Right atrium auricular region (tissue), 2 donors: Measurements from ENCODE around the gene ITGB4. TPM values are rescaled to one million over a fixed set of nuclear protein-coding genes. Genes with fewer than 3 reads are reported as not detected.

Experiments
- DNase-seq: peaks from one replicate; pipeline ENCODE4 v3.0.0-alpha.2; 2019; ENCODE audit warnings: low spot score
- H3K27ac ChIP-seq, 2 donors: fragments of 200-600 bp; sonication (generic); 1 replicate in 1 of 2; 2 replicates in 1 of 2; pipeline ENCODE4 v1.5.1; 2016 to 2019
- H3K27me3 ChIP-seq, 2 donors: fragments of 200-600 bp; sonication (generic); one replicate each; pipeline versions ENCODE4 v1.5.1 to v1.6.0; 2017 to 2019
- H3K36me3 ChIP-seq: fragments of 200-600 bp; sonication (generic); one replicate; pipeline ENCODE4 v1.5.1; 2016
- H3K4me1 ChIP-seq, 2 donors: fragments of 200-600 bp; sonication (generic); one replicate each; pipeline versions ENCODE4 v1.5.1 to v1.6.0; 2017 to 2019
- H3K4me3 ChIP-seq, 2 donors: fragments of 200-600 bp; sonication (generic); 1 replicate in 1 of 2; 2 replicates in 1 of 2; pipeline ENCODE4 v1.5.1; 2017 to 2019; ENCODE audit warnings: mild to moderate bottlenecking in 1 of 2, moderate library complexity in 1 of 2
- H3K9me3 ChIP-seq, 2 donors: fragments of 200-600 bp; sonication (generic); one replicate each; pipeline ENCODE4 v1.5.1; 2019
- total RNA-seq, 2 donors: library from RNA; depleted of rRNA; stranded (reverse); fragments of >200 nt; gene quantifications; one replicate each; pipeline ENCODE4 v1.1.0, GENCODE V29; 2016
- TF ChIP-seq, protein P1 (sequence below), 2 donors: fragments of 200-600 bp; sonication (generic); IDR thresholded peaks; one replicate each; pipeline ENCODE4 v1.5.1; 2019; ENCODE audit warnings: antibody characterized with exemption in 2 of 2

The ITGB4 gene
- total RNA-seq, 2 donors from 2014 or later = 11.1 to 37.5 TPM

DNA sequence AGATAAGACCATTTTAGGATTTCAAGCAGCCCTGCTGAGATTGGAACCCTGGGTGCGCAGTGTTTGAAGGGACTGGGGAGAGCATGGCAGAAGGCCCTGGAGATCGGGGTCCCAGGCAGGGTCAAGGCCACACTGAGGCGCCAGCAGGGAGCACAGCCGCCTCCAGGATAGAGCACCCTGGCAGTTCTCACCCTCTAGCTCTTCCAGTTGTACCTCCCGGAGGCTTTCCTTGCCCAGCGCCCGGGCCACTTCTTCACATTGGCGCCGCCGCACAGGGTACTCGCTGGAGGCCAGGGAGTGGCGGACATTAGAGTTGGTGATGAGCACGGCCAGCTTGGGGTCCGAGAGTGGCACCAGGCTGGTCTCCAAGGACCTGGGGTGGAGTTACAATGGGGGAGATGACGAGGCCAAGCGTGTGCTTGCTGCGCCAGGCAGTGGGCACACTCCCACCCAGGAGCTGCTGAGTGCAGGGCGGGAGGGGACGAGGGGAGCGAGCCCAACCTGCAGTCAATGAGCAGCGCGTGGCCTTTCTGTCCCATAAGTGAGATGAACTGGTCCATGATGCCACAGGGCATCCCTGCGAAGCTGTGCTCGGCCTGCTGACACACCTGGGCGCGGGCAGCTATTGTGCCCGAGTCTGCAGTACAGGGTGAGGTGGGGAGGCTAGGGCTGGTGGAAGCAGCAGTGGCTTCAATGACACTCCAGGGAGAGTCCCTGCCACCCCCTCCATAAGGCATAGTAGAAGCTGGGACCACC, 41.4 kb downstream of the ITGB4 start:
- H3K27me3 ChIP-seq = no peaks in the 10 kb centered on the region
- no peak overlapping the region for H3K4me3 ChIP-seq
- TF ChIP-seq, protein P1, sequence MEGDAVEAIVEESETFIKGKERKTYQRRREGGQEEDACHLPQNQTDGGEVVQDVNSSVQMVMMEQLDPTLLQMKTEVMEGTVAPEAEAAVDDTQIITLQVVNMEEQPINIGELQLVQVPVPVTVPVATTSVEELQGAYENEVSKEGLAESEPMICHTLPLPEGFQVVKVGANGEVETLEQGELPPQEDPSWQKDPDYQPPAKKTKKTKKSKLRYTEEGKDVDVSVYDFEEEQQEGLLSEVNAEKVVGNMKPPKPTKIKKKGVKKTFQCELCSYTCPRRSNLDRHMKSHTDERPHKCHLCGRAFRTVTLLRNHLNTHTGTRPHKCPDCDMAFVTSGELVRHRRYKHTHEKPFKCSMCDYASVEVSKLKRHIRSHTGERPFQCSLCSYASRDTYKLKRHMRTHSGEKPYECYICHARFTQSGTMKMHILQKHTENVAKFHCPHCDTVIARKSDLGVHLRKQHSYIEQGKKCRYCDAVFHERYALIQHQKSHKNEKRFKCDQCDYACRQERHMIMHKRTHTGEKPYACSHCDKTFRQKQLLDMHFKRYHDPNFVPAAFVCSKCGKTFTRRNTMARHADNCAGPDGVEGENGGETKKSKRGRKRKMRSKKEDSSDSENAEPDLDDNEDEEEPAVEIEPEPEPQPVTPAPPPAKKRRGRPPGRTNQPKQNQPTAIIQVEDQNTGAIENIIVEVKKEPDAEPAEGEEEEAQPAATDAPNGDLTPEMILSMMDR (IDR thresholded peaks at IDR 0.05) = no peak
- H3K4me1 ChIP-seq = peaks cover 0 to 22% of the 10 kb centered on the region in 2 donors
- H3K36me3 ChIP-seq = no peaks in the 10 kb centered on the region
- H3K27ac ChIP-seq = no peak overlapping the region
- H3K9me3 ChIP-seq = no peaks in the 10 kb centered on the region
- no peak for DNase-seq

- Histone ChIP-seq H3K36me3 (no peaks in the 10 kb centered on the region), H3K4me1 (peaks cover 0 to 22% of the 10 kb centered on the region in 2 donors), H3K27me3 (no peaks in the 10 kb centered on the region), H3K27ac (no peak overlapping the region), H3K4me3 (no peak overlapping the region), H3K9me3 (no peaks in the 10 kb centered on the region)
- TF ChIP-seq, protein P1 (IDR thresholded peaks at IDR 0.05) = no peak
- DNase-seq = no peak
Observed at GRCh38 chr17:75763269-75763607, 42.0 kb downstream of the ITGB4 start.

DNA sequence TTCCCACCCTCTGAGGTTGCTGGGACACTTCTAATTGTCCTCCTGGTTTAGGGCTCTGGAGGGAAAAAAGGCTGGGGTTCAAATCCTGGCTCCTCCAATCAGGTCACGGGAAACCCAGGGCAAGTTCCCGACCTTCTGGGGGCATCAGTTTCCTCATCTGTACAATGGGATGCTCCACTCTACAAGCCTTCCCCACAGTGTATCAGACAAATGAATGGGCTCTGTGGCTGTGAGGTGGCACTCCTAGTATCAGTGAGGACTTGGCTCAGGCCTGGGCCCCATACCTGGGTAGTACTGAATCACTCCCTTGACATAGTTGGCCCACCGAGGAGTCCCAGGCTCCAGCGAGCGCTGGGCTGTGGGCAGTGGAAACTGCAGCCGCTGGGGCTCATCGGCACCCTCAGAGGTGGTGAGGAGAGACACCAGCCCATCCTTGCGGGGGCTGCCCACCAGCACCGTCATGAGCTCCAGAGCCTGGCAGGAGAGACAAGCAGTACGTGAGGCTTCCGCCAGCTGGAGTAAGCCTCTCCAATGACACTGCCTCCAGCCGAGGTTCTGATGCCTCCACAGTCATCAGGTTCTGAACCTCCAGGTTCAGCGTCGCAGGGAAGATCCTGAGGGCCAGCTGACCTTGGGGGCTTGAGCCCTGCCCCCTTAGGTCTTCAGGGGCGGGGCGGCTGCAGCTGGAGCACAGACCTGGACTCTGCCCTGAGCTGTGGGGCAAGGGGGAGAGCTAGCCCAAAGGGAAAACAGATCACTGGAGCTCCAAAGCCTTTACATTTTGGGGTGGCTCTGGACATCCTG, 42.6 kb downstream of the ITGB4 start:
- Histone ChIP-seq H3K4me1 (peaks cover 0 to 22% of the 10 kb centered on the region in 2 donors), H3K4me3 (peak overlapping the region; percentile 64 to 79), H3K27me3 (no peaks in the 10 kb centered on the region), H3K9me3 (no peaks in the 10 kb centered on the region), H3K36me3 (no peaks in the 10 kb centered on the region), H3K27ac (peak overlapping the region; percentile 90 to 92)
- no peak for DNase-seq
- TF ChIP-seq, protein P1 (IDR thresholded peaks at IDR 0.05) = no peak

DNA sequence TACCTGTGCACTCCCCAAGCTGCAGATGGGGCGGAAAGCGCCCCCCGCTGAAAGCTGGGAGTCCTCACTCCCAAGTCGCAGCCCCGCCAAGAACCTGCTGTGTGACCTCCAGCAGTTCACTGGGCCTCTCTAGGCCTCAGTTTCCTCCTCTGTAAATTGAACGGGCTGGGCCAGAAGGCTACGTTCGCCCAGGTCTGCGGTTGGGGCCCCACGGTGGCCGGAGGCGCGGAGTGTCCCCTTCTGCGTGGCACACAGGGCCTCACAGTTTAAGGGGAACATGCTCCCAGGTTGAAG, 43.1 kb downstream of the ITGB4 start:
- no peak for DNase-seq
- peak overlapping the region; percentile 90 to 92 for H3K27ac ChIP-seq
- H3K4me1 ChIP-seq = peaks cover 0 to 22% of the 10 kb centered on the region in 2 donors
- TF ChIP-seq, protein P1 (IDR thresholded peaks at IDR 0.05) = peak in 1 of 2 donors; percentile 33
- no peaks in the 10 kb centered on the region for H3K27me3 ChIP-seq
- H3K9me3 ChIP-seq = no peaks in the 10 kb centered on the region
- no peaks in the 10 kb centered on the region for H3K36me3 ChIP-seq
- peak overlapping the region; percentile 64 to 79 for H3K4me3 ChIP-seq

GRCh38 chr17:75764711-75765421, 43.6 kb downstream of the ITGB4 start, which contains the start of gene GALK1:
Gene GALK1, minus strand, starts transcription at chr17:75765192. Its CDS starts 56 bp downstream, at chr17:75765136.
- Histone ChIP-seq H3K9me3 (no peaks in the 10 kb centered on the region), H3K4me1 (peaks cover 0 to 22% of the 10 kb centered on the region in 2 donors), H3K27me3 (no peaks in the 10 kb centered on the region), H3K4me3 (peak within 1 kb of the TSS; percentile 64 to 79), H3K27ac (peak within 1 kb of the TSS; percentile 90 to 92), H3K36me3 (no peaks in the 10 kb centered on the region)
- peak; percentile 80 for DNase-seq
- TF ChIP-seq, protein P1 (IDR thresholded peaks at IDR 0.05) = peak in 1 of 2 donors; percentile 83
